NCI-H146 treated with DMSO at 0.1 percent for 48 hours (cell line): ENCODE results near the gene EREG.
"Not testable (repeated sequence)": the region's sequence is repeated elsewhere in the genome, so short reads cannot be mapped to it uniquely, and the experiment has no call there.

Experiments used
- DNase-seq: peaks from one replicate; lab custom pipeline; 2025; ENCODE audit not compliant: unreplicated experiment; lab: John Stamatoyannopoulos, UW

The EREG gene

DNA sequence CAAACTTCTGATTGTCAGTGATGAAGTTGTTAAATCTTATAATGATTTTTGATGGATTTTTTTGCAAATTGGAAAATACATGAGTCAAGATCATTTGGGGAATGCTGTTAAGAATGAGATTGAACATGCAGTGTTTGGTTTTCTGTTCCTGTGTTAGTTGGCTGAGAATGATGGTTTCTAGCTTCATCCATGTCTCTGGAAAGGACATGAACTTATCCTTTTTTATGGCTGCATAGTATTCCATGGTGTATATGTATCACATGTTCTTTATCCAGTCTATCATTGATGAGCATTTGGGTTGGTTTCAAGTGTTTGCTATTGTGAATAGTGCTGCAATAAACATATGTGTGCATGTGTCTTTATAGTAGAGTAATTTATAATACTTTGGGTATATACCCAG is 24.5 kb upstream of the EREG start:
- DNase-seq = not testable (repeated sequence)

DNA sequence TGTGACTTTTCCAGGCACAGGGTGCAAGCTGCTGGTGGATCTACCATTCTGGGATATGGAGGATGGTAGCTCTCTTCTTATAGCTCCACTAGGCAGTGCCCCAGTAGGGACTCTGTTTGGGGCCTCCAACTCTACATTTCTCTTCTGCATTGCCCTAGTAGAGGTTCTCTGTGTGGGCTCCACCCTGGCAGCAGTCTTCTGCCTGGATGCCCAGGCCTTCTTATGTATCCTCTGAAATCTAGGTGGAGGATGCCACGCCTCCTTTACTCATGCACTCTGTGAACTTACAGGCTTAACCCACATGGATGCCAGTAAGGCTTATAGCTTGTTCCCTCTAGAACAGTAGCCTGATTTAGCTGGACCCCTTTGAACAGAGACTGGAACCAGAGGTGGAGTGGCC is 20.9 kb upstream of the EREG start:
- no peak for DNase-seq

DNA sequence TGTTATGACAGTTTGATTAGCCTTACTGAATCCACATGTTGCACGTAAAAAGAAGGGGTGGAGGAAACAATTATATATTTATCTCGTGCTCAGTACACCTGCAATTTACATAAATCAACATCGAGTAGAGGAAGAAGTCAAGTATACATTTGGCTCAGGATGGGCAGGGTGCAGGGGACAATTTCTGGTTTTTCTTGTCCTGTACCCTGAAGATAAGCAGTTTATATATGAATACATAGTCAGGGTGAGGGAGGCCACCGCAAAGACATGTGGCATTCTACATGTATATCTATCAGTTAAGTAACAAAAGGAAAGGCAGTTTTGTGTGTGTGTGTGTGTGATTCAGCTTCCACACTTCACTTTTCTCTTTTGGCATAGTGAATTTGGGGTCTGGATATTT is 11.1 kb upstream of the EREG start:
- no peak for DNase-seq

DNA sequence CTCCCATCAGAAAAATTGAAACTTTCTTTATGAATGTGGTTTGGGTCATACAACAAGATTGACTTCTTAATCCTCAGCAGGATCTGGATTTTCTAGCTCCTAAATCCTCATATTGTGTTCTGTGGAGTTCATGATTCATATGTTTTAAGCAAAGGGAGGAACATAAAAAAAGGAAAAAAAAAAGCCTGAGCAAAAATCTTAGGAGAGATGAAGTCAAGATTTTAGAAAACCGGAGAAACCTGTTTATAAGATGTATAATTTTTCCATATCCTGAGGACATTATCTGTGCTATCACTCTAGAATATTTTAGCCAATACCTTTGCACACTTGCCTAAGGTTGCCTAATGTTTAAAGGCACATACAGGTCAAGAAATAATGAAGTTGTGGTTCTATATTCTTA is 7.0 kb upstream of the EREG start:
- DNase-seq = no peak

DNA sequence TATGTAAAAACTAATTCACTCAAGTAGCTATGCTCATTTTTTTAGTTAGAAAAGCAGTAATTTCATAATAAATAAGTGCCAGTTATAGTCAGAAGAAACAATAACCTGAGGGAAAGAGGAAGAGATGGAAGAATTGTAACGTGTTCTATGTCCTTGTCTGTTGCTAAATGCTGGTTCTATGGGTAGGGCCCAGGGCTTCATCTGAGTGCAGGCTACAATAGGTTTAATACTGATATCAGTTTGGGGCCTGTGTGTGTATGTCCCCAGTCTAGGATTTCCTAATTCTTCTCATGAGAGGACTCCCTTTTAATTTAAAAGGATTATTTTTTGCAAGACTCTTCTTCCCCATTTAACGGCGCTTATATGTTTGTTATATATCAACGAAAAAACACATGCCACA is 3.3 kb upstream of the EREG start:
- no peak for DNase-seq

DNA sequence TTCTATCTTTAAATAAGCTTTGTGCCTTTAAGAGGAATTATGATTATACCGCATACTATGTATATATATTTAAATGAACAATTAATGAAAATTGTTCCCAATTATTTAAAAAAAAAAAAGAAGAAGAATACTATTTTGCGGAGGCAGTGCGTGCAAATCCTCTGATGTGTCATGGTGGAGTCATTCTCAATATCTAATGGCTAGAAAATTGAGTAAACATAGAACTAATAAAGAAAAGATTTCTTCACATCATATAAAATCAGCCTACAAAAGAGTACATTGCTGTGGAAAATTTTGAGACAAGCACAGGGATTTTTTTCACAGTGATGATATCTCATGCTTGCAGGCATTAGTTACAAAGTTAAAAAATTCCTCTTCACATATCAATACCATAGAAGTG is 2.6 kb upstream of the EREG start:
- DNase-seq = no peak

DNA sequence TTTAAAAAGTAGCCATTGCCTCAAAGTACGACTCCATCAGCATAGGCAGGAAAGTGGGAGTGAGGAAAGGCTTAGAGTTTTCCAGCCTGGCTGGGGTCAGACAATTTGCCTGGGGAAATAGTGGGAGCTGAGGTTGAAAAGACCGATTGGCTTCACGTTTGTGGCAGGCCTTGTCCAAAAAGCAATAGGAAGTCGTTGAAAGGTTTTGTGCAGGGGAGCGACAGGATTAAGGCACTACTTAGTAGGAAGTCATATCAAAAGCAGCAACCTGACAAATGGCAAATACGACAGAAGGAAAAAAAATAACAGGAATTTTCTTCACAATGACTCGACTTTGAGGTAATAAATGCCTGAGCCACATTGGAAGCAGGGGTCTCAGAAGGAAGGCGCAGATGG is 691 bp upstream of the EREG start:
- no peak for DNase-seq

DNA sequence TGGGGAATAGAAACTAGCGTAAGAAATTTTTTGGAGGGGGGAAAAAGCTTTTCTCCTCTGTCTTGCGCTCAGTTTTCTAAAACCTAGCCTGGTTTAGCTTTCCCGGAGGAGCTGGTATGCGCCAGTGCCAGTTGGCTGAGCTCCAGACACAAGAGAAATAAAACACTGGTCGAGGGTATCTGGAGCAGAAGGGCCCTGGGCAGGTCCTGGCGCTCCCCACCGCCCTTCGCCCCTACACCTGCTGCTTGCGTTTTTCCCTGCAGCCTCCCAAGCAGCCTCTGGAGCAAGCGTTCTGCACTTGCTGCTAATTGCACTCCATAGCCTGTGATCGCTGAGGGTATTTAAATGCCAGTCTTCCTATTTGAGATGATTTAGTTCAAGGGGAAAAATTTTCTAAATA is 816 bp downstream of the EREG start:
- no peak for DNase-seq

DNA sequence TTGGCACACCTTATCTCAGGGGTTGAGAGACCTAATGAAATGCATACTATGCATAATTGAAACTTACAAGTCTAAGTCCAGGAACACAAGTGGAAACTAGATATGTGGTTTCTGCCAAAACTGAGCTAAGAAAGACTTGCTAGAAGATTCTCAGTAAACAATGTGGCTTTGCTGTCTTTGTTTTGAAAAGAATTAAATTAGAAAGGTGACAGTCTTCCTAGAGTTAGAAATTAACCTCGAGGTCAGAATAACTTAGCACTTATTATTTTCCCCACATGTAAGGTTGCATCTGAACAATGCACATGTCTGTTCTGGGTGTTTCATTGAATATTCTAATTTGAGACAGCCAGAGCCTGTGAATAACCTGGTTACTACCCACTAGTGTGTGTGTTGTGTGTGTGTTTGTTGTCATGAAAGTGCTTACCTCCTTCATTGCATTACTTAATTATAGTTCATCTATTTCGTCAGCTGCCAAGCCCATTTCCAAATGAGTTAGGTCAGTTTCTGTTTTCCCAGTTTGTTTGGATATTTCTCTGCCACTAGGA is 1.5 kb downstream of the EREG start:
- no peak for DNase-seq

DNA sequence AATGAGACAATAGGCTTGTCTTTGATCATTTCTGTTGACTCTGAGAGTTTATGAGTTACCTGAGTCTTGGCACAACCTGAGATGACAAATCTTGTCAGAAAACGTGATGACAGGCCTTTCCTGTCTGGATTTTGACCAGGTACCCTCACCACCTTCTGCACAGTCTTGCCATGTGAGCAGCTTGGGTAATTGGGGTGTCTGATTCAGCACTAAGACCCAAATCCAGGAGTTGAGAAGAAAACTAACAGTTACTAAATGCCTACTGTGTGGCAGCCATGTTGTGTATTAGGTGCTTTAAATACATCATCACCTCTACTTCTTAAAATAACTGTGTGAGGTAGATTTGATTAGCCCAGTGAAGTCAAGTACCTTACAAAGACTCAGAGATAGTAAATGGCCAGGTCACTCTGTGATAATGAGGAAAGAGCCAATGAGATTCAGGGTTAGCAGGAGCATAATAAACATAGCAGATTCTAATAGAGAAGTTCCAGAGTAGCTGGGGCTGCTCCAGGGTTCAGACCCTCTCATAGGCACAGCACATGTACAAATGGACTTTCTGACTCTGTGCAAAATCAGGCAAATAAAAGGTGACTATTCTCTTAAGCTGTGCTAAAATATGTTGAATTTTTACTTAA is 2.8 kb downstream of the EREG start:
- no peak for DNase-seq

DNA sequence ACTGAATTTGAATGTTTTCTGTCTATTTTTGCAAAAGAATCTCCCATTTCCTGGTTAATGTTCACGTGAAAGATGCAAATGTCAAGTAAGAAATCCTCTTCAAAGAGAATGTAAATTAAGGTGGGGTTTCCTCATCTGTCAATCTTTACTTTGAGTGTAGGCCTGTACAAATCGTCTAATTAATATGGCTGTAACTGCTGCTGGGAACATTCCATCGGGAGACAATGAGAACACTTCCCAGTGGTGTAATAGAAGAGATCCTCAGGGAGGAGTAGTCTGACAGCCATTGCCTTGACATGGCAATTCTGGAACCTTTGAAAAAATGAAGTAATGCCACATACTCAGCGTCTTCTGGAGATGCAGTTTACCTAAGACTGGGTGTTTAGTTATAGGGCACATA is 3.7 kb downstream of the EREG start:
- no peak for DNase-seq

DNA sequence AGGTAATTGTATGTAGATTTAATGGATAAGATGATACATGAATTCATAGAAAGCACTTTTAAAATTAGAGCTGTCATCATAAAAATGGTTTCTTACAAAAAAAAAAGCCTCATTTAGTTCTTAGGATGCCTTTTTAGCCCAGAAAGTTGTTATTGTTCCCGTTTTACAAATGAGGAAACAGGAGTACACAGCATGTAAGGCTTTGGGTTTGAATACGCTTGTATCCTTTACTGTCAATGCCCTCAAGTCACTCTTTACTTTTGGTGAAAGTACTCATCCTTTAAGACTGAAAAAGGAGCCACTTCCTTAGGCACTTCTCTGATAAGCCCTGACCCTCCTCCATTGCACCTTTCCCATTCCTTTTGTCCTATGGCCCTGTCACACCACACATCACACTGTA is 4.9 kb downstream of the EREG start:
- no peak for DNase-seq

DNA sequence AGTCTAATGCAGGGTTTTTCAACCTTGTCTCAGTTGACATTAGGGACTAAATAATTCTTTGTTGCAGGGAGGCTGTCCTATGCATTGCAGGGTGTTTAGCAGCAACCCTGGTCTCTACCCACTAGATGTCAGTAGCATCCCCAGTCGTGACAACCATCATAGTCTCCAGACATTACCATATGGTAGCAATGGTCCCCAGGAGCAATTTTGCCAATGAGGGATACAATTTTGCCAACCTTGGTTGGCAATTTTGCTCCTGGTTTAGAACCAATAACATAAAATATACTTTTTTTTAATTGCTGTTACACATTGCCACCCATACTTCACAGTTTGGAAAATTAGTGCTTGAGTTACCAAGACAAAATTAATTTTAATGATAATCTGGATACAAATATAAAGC is 6.0 kb downstream of the EREG start:
- no peak for DNase-seq

DNA sequence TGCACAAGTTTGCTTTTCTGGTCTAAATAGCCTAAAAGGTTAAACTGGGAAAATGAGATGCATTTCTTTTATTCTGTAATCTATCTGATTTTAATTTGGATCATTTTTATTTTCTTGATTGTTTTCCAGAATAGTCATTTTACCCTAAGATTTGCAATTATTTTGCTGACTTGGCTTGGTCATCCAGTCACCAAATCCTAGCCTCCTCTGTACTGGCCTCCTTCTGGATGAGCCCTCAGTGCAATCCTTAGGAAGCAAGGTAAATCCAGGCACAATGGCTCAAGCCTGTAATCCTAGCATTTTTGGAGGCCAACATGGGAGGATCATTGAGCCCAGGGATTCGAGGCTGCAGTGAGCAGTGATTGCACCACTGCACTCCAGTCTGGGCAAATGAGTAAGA is 9.2 kb downstream of the EREG start:
- no peak for DNase-seq

DNA sequence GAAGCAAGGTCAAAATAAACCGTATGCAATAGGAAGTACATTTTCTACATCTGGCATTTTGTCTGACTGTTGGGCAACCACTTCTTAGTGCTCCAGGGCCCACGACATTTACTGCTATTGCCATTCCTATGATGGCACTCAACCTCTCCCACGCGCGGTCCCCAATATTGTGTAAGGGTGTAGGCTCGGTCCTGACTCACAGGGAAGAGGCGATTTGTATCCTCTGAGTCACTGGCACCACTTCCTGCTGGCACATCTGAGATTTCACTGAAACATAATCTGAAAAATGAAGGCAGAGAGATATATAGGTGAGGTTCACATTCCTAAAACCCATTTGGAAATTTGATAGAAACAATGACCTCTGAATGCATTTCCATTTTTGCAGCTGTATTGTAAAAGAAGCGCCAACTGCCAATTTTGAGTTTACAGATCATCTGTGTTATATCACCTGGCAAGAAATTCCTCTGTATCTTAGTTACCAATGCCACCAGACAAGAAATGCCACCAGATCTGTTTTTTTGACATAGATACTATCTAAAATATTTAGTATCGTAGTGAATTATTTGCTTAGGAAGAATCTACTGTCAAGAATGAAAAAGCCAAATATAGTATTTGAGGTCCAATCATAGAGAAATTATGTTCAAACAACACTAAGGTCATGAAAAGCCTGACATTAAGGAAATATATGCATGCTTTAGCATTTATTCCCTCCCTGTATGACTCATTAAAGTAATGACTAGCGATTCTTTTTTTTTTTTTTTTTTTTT is 9.8 kb downstream of the EREG start:
- DNase-seq = no peak

DNA sequence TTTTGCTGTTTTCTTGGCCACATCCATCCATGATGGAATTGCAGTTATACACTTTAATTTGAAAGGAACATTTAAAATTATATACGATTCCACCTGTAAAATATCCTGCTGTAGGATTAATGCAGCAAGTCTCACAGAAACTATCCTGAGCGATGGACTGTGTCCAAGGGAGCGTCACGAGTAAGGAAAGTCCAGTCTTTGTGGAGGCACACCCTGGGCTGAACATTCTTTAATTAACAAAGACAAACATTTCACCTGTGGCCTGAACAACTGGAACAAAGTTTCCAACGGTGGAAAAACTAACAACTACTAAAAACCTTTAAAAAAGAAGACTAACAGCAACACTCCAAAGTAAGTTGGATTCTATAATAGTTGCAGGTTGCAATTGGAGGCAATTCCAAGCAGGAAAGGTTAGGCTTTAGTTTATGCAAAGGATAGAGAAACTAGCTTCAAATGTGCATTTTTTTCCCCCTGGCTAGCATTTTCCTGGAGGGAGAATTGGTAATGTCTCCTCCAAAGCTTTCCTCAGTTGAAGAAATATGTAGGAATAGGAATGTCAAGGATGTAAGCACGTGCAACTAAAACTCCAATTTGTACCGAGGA is 11.0 kb downstream of the EREG start:
- no peak for DNase-seq

DNA sequence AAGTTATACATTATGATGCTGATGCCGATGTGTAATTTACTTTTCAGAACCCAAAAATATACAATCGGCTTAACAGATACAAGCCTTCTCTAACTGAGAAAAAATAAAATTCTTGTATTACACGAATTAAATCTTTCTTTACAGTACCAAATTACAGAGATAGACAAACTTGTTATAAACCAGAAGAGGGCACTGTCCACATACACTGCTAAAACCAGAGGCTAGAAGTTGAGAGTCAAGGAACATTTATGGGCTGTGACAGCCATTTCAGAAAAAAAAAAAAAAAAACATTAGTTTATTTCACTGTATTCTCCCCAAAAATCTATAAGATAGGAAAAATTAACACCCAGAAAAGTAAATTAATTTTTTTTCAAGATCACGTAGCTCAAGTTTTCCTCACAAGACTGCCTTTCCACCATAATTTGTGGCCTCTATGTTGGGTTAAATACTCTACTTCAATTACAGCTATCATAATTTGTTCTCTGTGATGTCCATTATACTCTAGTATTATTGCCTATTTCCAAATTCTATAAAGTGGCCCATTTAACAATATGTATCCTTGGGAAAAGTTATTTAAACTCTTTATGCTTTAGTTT is 12.0 kb downstream of the EREG start:
- no peak for DNase-seq

DNA sequence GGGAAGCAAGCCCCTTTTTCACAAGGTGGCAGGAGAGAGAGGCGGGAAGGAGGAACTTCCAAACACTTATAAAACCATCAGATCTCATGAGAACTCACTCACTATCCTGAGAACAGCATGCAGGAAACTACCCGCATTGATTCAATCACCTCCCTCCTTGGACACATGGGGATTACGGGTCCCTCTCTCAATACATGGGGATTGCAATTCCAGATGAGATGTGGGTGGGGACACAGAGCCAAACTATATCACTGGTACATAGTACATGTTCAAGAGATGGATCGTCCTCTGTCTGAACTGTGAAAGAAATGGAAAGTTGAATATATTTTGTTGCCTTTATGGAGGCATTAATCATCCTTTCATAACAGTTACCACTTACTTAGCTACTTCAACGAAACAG is 12.8 kb downstream of the EREG start:
- DNase-seq = no peak

DNA sequence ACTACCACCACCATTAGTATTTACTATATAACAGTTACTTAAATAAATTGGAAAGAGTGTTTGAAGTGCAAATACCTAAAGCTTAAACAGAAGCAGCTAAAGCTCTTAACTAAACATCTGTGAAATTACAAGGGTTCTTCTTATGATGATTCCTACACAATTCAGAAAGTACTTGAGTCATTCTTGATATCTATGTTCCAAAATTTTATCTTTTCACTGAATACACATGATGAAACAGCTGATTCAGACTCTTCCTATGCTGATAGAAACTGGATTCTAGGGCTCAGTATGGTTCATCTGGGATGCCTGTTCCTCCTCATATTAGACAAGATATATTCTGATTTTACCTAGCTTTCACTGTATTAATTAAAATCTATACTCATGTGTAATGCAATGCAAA is 13.6 kb downstream of the EREG start:
- no peak for DNase-seq

DNA sequence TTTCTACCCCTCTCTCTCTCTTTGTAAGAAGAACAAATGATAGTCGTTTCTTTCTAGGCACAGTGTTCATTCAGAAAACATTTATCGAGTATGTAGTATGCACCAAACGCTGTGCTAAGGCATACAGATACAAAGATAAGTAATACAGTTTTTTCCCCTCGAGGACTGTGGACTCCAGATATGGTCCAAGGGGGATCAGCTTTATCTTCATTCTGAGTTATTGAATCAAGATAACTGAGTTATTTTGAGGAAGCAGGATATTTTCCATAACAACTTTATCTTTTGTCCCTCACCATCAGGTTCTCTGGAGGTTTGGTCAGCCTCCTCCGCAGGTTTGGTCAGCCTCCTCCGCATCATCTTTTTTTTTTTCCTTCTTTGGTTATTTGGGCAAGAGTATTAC is 15.0 kb downstream of the EREG start:
- no peak for DNase-seq

DNA sequence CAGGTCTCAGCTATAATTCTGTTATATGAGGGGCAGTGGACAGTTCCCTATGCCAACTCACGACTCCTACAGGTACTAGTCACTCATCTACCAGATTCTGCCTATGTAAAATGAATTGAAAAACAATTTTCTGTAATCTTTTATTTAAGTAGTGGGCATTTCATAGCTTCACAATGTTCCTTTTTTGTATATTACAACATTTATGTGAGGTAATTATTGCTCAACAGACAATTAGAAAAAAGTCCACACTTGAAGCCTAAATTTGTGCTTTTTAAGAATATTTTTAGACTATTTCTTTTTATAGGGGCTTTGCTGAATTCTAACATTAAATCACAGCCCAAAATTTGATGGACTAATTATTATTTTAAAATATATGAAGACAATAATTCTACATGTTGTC is 20.4 kb downstream of the EREG start:
- no peak for DNase-seq

DNA sequence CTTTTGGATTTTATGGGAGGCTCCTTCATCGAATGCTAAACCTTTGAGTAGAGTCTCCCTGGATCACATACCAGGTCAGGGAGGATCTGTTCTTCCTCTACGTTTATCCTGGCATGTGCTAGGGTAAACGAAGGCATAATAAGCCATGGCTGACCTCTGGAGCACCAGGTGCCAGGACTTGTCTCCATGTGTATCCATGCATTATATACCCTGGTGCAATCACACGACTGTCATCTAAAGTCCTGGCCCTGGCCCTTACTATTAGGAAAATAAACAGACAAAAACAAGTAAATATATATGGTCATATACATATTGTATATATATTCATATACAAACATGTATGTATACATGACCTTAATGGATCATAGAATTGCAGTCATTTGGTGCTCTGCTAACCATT is 21.2 kb downstream of the EREG start:
- DNase-seq = no peak
